Measurements from ENCODE around the gene ABTB2. TPM values are rescaled to one million over a fixed set of nuclear protein-coding genes. Genes with fewer than 3 reads are reported as not detected.
"Not testable (repeated sequence)": the region's sequence is repeated elsewhere in the genome, so short reads cannot be mapped to it uniquely, and the experiment has no call there.

Gene ABTB2
- total RNA-seq, 1 donor from 2014 or later: 73.0 TPM

DNA sequence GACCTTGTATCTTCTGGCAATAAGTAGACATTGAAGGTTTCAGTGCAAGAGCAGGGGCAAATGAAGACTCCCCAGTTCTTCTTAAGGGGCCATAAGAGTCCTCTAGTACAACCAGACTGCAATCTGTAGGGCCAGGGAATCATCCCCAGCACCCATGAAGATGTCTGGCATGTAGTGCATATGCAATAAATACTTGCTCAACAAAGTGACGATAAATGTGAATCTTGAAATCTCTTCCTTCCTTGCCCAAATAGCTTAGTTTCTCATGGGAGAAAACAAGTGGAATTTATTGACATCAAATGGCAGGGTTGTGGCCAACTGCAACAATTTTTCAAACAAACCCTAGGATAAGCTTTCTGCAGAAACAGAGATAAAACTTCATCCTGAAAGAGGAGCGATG is 107.6 kb downstream of the ABTB2 start:
- H3K4me3 Mint-ChIP-seq: no peak overlapping the region
- intact Hi-C loops (cut with micrococcal nuclease): loop anchor here (2.0 to 5.0 kb wide), 4 partner anchors 75 to 993 kb away; partner anchors contain the start of genes CAPRIN1, CAT and HIPK3
- POLR2A ChIA-PET: interaction anchor here (0.7 to 6.0 kb wide), 8 partner anchors 9 to 197 kb away, joined by 3 to 80 read pairs (median 4); partner anchors contain the start of gene ABTB2

DNA sequence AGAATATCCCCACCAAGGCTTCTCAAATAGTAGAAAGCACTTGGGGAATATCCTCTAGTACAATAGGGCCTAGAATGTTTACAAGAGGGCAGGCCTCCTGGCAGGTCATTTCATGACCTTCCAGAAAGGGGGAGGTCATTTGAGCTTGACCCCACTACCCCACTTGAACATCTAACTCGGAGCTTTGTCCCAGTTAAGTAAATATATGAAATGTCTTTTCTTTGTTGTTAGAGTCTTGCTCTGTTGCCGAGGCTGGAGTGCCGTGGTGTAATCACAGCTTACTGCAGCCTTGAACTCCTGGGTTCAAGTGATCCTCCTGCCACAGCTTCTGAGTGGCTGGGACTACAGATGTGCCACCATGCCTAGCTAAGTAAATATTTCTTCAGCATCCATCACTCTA is 108.4 kb downstream of the ABTB2 start:
- ATAC-seq (ENCODE audit: low read depth): no peak
- POLR2A ChIA-PET: interaction anchor here (0.7 to 6.0 kb wide), 5 partner anchors 9 to 108 kb away, joined by 4 to 80 read pairs (median 4); partner anchors contain the start of gene ABTB2
- no peak for DNase-seq
- Mint-ChIP-seq H3K4me3 (no peak overlapping the region), H3K36me3 (ENCODE audit: low read depth) (no peaks in the 10 kb centered on the region), H3K9me3 (no peaks in the 10 kb centered on the region), H3K27ac (peak overlapping the region; percentile 71), H3K4me1 (peaks cover 71% of the 10 kb centered on the region), H3K27me3 (no peaks in the 10 kb centered on the region)
- TF ChIP-seq, protein P1, sequence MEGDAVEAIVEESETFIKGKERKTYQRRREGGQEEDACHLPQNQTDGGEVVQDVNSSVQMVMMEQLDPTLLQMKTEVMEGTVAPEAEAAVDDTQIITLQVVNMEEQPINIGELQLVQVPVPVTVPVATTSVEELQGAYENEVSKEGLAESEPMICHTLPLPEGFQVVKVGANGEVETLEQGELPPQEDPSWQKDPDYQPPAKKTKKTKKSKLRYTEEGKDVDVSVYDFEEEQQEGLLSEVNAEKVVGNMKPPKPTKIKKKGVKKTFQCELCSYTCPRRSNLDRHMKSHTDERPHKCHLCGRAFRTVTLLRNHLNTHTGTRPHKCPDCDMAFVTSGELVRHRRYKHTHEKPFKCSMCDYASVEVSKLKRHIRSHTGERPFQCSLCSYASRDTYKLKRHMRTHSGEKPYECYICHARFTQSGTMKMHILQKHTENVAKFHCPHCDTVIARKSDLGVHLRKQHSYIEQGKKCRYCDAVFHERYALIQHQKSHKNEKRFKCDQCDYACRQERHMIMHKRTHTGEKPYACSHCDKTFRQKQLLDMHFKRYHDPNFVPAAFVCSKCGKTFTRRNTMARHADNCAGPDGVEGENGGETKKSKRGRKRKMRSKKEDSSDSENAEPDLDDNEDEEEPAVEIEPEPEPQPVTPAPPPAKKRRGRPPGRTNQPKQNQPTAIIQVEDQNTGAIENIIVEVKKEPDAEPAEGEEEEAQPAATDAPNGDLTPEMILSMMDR (IDR thresholded peaks at IDR 0.05): no peak
- intact Hi-C loops (cut with micrococcal nuclease): no loop called here
- CTCF ChIA-PET: interaction anchor here (0.8 to 1.4 kb wide), 3 partner anchors 15 to 107 kb away, joined by 3 to 4 read pairs (median 3); no protein-coding TSS in a partner anchor

More for the DNA sequence above, 107.6 kb downstream of the ABTB2 start:
- H3K9me3 Mint-ChIP-seq: no peaks in the 10 kb centered on the region
- peaks cover 3% of the 10 kb centered on the region for H3K36me3 Mint-ChIP-seq (ENCODE audit: low read depth)
- no peaks in the 10 kb centered on the region for H3K27me3 Mint-ChIP-seq
- H3K4me1 Mint-ChIP-seq: peaks cover 63% of the 10 kb centered on the region
- CTCF ChIA-PET: interaction anchor here (0.7 to 3.3 kb wide), 4 partner anchors 18 to 108 kb away, joined by 3 to 24 read pairs (median 5); no protein-coding TSS in a partner anchor
- DNase-seq (no peak), ATAC-seq (ENCODE audit: low read depth) (no peak)
- peak overlapping the region; percentile 71 for H3K27ac Mint-ChIP-seq
- TF ChIP-seq, protein P1 (IDR thresholded peaks at IDR 0.05): no peak

DNA sequence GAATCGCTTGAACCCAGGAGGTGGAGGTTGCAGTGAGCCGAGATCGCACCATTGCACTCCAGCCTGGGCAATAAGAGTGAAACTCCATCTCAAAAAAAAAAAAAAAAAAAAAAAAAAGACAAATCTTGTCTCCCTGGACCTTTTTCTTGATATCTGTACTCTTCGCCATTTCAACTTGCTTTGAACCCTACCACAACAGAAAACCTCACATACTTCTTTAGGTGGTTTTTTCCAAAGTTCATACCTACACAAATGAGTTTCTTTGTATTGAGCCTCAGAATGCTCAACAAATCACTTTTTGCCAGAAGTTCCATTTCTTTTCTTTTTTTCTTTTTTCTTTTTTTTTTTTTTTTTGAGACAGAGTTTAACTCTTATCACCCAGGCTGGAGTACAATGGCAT is 111.3 kb downstream of the ABTB2 start:
- POLR2A ChIA-PET: interaction anchor here (0.7 to 4.2 kb wide), 2 partner anchors 40 to 111 kb away, joined by 8 to 27 read pairs; partner anchors contain the start of gene ABTB2
- ATAC-seq (ENCODE audit: low read depth); H3K9me3 Mint-ChIP-seq; DNase-seq; CTCF ChIA-PET; H3K4me3 Mint-ChIP-seq; H3K27me3 Mint-ChIP-seq; H3K36me3 Mint-ChIP-seq (ENCODE audit: low read depth); intact Hi-C loops (cut with micrococcal nuclease); H3K27ac Mint-ChIP-seq: not testable (repeated sequence)
- peaks cover 78% of the 10 kb centered on the region for H3K4me1 Mint-ChIP-seq

DNA sequence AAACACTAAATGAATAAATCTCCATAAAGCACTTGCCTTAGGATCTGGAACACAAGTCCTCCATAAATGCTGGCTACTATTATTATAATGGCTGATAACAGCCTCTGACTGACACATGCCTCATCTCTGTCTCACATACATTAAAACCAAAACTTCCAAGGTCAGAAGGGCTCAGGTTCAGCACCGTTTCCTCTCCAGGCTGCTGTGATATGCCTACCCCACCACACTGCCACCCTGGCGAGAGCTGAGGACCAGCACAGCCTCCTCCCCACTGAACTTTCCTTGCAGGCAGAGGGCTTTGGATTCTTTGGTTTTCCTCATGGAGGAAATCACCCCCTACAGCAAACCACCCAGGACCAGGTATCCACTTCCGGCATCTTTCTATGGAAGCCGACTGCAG is 112.8 kb downstream of the ABTB2 start:
- DNase-seq: no peak
- intact Hi-C loops (cut with micrococcal nuclease): no loop called here
- ATAC-seq (ENCODE audit: low read depth): no peak
- peak overlapping the region; percentile 20 for H3K4me3 Mint-ChIP-seq
- peaks cover 78% of the 10 kb centered on the region for H3K4me1 Mint-ChIP-seq
- H3K27ac Mint-ChIP-seq: peak overlapping the region; percentile 92
- TF ChIP-seq, protein P1 (IDR thresholded peaks at IDR 0.05): no peak
- no peaks in the 10 kb centered on the region for H3K27me3 Mint-ChIP-seq
- no peaks in the 10 kb centered on the region for H3K9me3 Mint-ChIP-seq
- CTCF ChIA-PET: interaction anchor here (1.0 kb wide), 1 partner anchor 71 kb away, joined by 5 read pairs; no protein-coding TSS in a partner anchor
- POLR2A ChIA-PET: interaction anchor here (0.7 to 7.2 kb wide), 4 partner anchors 13 to 113 kb away, joined by 4 to 96 read pairs (median 24); partner anchors contain the start of gene ABTB2
- H3K36me3 Mint-ChIP-seq (ENCODE audit: low read depth): no peaks in the 10 kb centered on the region

DNA sequence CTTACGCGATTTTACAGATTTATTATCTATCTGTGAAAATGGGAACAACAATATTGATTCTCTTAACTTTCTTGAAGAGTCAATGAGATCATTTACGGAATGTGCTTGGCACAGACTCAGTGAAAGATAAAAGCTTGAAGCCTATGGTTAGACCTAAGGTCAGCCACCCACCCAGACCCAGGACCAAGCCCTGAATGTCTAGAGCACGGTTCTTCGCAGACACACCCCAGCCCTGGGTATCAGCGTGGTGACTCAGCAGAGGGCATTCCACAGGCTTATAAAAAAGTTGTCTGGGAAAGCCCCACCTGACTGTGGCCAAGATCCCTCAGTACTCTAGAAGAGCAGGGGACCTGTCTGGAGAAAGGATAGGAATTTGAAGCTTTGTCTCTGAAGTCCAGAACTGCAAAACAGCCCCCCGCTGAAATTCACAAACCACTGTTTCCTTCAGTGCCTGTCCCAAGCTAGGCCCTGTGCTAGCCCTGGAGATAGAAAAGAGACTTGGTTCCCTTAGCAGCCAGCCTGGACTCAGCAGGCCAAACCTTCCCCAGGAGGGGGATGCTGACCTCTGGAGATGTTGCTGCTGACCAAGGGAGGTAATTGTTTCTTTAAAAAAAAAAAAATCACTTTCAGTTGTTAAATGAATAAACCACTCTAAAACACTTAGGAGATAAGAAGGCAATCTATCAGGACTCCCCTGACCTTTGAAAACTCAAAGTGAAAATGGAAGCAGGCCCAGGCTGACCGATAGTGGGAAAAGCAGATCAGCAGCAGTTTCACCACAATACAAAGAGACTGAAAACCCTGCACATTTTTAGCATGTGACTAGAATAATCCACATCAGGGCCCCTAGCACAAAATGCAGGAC is 114.0 kb downstream of the ABTB2 start:
- Mint-ChIP-seq H3K9me3 (no peaks in the 10 kb centered on the region), H3K27ac (peak overlapping the region; percentile 92), H3K4me1 (peaks cover 84% of the 10 kb centered on the region), H3K4me3 (peak overlapping the region; percentile 72), H3K36me3 (ENCODE audit: low read depth) (no peaks in the 10 kb centered on the region), H3K27me3 (no peaks in the 10 kb centered on the region)
- TF ChIP-seq, protein P1 (IDR thresholded peaks at IDR 0.05): no peak
- ChIA-PET POLR2A (interaction anchor here (0.7 to 7.2 kb wide), 5 partner anchors 11 to 194 kb away, joined by 3 to 96 read pairs (median 22); partner anchors contain the start of gene ABTB2), CTCF (interaction anchor here (1.4 kb wide), 1 partner anchor 69 kb away, joined by 5 read pairs; no protein-coding TSS in a partner anchor)
- no peak for DNase-seq
- intact Hi-C loops (cut with micrococcal nuclease): loop anchor here (1.0 to 5.0 kb wide), 2 partner anchors 10 to 37 kb away; no protein-coding TSS in a partner anchor
- ATAC-seq (ENCODE audit: low read depth): peak; percentile 33

All from activated B cell treated with CpG ODN at 0.5 μM for 24 hours (primary cell).